OCI-LY1 (cell line): ENCODE data around the gene DYDC1.

Experiments
- H2AFZ ChIP-seq: fragments of 200-600 bp; sonication (generic), shearing (Covaris generic); 2 replicates; pipeline ENCODE4 v1.6.0; 2014; ENCODE audit warnings: antibody characterized with exemption, mild to moderate bottlenecking, low read length
- H3F3A ChIP-seq: fragments of 200-600 bp; sonication (generic), shearing (Covaris generic); 2 replicates; pipeline ENCODE4 v1.6.0; 2014; ENCODE audit warnings: mild to moderate bottlenecking, antibody characterized with exemption, low read length, moderate library complexity; ENCODE audit not compliant: insufficient read depth
- H3K27ac ChIP-seq: fragments of 200-600 bp; sonication (generic); 2 replicates; pipeline ENCODE4 v1.5.1; 2014; ENCODE audit warnings: low read length, mixed run types, mild to moderate bottlenecking, low read depth; ENCODE audit not compliant: poor library complexity, severe bottlenecking
- H3K27me3 ChIP-seq: fragments of 200-600 bp; sonication (generic); 2 replicates; pipeline ENCODE4 v1.6.0; 2014; ENCODE audit warnings: antibody characterized with exemption, mild to moderate bottlenecking, low read length, moderate library complexity; ENCODE audit not compliant: insufficient read depth
- H3K36me3 ChIP-seq: fragments of 200-600 bp; sonication (generic); 2 replicates; pipeline ENCODE4 v1.6.1; 2014; ENCODE audit warnings: mild to moderate bottlenecking, antibody characterized with exemption, low read length, moderate library complexity, mixed read lengths; ENCODE audit not compliant: insufficient read depth
- H3K4me1 ChIP-seq: fragments of 200-600 bp; sonication (generic); 2 replicates; pipeline ENCODE4 v1.5.1; 2014; ENCODE audit warnings: mild to moderate bottlenecking, low read length, moderate library complexity; ENCODE audit not compliant: insufficient read depth, severe bottlenecking
- H3K4me2 ChIP-seq: fragments of 200-600 bp; sonication (generic), shearing (Covaris generic); 2 replicates; pipeline ENCODE4 v1.6.1; 2014; ENCODE audit warnings: low read length
- H3K4me3 ChIP-seq: fragments of 200-600 bp; sonication (generic); 2 replicates; pipeline ENCODE4 v1.5.1; 2014; ENCODE audit warnings: low read length, low read depth, mild to moderate bottlenecking, mixed read lengths; ENCODE audit not compliant: poor library complexity, severe bottlenecking
- H3K79me2 ChIP-seq: fragments of 200-600 bp; shearing (Covaris generic); 2 replicates; pipeline ENCODE4 v1.6.1; 2016; ENCODE audit warnings: mixed run types, low read length, mixed read lengths; ENCODE audit not compliant: insufficient read depth
- H3K9ac ChIP-seq: fragments of 200-600 bp; sonication (generic), shearing (Covaris generic); 2 replicates; pipeline ENCODE4 v1.6.1; 2014; ENCODE audit warnings: mild to moderate bottlenecking, low read length, mixed read lengths
- H3K9me2 ChIP-seq: fragments of 200-600 bp; sonication (generic), shearing (Covaris generic); 2 replicates; pipeline ENCODE4 v1.6.1; 2014; ENCODE audit warnings: low read depth, mild to moderate bottlenecking, low read length, mixed read lengths
- H3K9me3 ChIP-seq: fragments of 200-600 bp; shearing (Covaris generic); 2 replicates; pipeline ENCODE4 v1.6.1; 2014; ENCODE audit warnings: low read length, mixed read lengths
- H4K20me1 ChIP-seq: fragments of 200-600 bp; sonication (generic), shearing (Covaris generic); 2 replicates; pipeline ENCODE4 v1.6.0; 2016; ENCODE audit warnings: mild to moderate bottlenecking, low read length; ENCODE audit not compliant: insufficient read depth
- CTCF ChIP-seq: fragments of 200-600 bp; sonication (generic), shearing (Covaris generic); IDR thresholded peaks from 2 replicates; pipeline ENCODE4 v1.5.1; 2017; ENCODE audit warnings: mild to moderate bottlenecking, antibody characterized with exemption, low read length, moderate library complexity, mixed read lengths
- EZH2 ChIP-seq: fragments of 200-600 bp; sonication (generic), shearing (Covaris generic); IDR thresholded peaks from 2 replicates; pipeline ENCODE4 v1.8.0; 2017; ENCODE audit warnings: borderline replicate concordance, mixed run types, mild to moderate bottlenecking, antibody characterized with exemption, low read length, moderate library complexity, mixed read lengths

The DYDC1 gene

GRCh38 chr10:80394358-80394916 lies 37.9 kb upstream of the DYDC1 start:
- Histone ChIP-seq H3K9ac (no peak overlapping the region), H3K79me2 (no peaks in the 10 kb centered on the region), H3K4me2 (no peak overlapping the region), H4K20me1 (no peaks in the 10 kb centered on the region), H3K9me2 (no peaks in the 10 kb centered on the region), H2AFZ (no peak overlapping the region), H3F3A (no peaks in the 10 kb centered on the region), H3K27ac (no peak overlapping the region), H3K4me1 (no peaks in the 10 kb centered on the region), H3K36me3 (no peaks in the 10 kb centered on the region), H3K27me3 (no peaks in the 10 kb centered on the region), H3K4me3 (no peak overlapping the region), H3K9me3 (no peaks in the 10 kb centered on the region)
- TF ChIP-seq EZH2 (no peak), CTCF (no peak)

GRCh38 chr10:80392250-80392649 lies 35.7 kb upstream of the DYDC1 start:
- Histone ChIP-seq H3K79me2 (no peaks in the 10 kb centered on the region), H3K9ac (no peak overlapping the region), H3K4me1 (peaks cover 6% of the 10 kb centered on the region), H3K4me3 (no peak overlapping the region), H3K9me3 (no peaks in the 10 kb centered on the region), H3K27me3 (no peaks in the 10 kb centered on the region), H3K9me2 (no peaks in the 10 kb centered on the region), H3K4me2 (no peak overlapping the region), H3K27ac (no peak overlapping the region), H4K20me1 (no peaks in the 10 kb centered on the region), H2AFZ (no peak overlapping the region), H3K36me3 (no peaks in the 10 kb centered on the region), H3F3A (no peaks in the 10 kb centered on the region)
- TF ChIP-seq EZH2 = no peak
- TF ChIP-seq CTCF = no peak

- Histone ChIP-seq H3K36me3 (no peaks in the 10 kb centered on the region), H3K27me3 (no peaks in the 10 kb centered on the region), H3K9me3 (no peaks in the 10 kb centered on the region), H4K20me1 (no peaks in the 10 kb centered on the region), H3K4me2 (no peak overlapping the region), H3K4me1 (peaks cover 6% of the 10 kb centered on the region), H3K9ac (no peak overlapping the region), H3K79me2 (no peaks in the 10 kb centered on the region), H3K27ac (no peak overlapping the region), H3K9me2 (no peaks in the 10 kb centered on the region), H3F3A (no peaks in the 10 kb centered on the region), H2AFZ (no peak overlapping the region), H3K4me3 (no peak overlapping the region)
- no peak for TF ChIP-seq CTCF
- no peak for TF ChIP-seq EZH2
Observed at GRCh38 chr10:80390740-80391139, 34.2 kb upstream of the DYDC1 start.
